GM19468 (cell line): ENCODE data around the gene OR2L13.
"Not testable (repeated sequence)": the region's sequence is repeated elsewhere in the genome, so short reads cannot be mapped to it uniquely, and the experiment has no call there.

Experiments used
- ATAC-seq: cut with Tn5 transposase; IDR thresholded peaks from one replicate; pipeline ENCODE4 v1.9.1; 2021; ENCODE audit warnings: mild to moderate bottlenecking, moderate library complexity, moderate number of reproducible peaks; ENCODE audit not compliant: unreplicated experiment; ENCODE audit errors: extremely low read depth

Gene OR2L13, protein sequence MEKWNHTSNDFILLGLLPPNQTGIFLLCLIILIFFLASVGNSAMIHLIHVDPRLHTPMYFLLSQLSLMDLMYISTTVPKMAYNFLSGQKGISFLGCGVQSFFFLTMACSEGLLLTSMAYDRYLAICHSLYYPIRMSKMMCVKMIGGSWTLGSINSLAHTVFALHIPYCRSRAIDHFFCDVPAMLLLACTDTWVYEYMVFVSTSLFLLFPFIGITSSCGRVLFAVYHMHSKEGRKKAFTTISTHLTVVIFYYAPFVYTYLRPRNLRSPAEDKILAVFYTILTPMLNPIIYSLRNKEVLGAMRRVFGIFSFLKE

DNA sequence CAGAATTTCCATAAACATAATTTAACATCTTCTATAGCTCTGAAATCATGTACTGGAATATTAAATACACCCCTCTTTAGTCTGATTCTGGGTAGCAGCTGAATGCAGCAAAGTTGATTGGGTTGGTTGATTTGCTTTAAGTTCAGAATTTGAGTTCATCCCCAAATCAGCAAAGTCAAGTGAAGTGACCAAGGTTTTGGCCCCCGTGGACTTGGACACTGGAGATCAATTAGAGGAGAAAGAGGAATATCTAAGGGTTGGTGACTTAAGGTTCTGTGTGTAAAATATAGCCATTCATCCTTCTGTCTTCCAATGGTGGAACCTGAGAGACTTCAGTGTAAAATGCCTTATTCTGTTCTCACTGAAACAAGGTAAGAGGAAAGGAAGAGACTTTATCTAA, at the start of gene OR2L13:
TSS of gene OR2L13 (plus strand) at position 301 of the 400 bp plus-strand sequence. CDS start 4,192 bp downstream, outside the sequence.
- no peak for ATAC-seq

DNA sequence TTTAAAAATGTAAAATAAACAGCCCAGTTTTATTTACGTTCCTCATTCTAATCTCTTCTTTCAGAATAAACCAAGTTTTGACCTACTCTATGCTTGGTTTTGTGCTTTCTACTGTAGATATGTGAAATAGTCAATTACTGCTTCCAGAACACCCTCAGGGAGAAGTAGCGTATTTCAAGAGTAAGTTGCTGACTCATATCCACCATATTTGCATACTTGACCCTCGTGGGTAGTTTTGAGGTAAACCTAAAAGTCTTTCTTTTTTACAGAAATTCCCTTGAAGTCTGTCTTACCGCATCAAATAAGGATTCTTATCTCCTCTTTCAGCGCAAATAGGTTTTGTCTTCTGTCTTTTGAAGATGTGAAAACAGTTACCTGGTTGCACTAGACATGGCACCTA, 49.8 kb upstream of the OR2L13 start:
- ATAC-seq = no peak

DNA sequence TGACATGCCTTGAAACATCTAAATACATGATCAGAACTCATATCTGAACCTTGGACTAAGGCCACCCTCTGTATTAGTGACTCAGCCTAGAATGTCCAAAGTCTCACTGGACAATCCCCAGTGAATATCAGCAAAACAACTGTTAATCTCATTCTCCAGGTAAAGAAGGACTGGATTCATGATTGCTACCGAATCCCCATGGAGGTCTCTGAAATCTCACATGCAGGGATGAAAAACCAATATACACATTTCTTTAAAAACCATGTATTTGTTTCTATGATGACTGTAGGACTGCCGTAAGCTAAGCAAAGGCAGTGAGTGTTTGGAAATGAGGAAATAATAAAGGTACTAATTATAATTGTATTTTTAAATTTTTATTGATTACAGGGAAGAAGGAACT, 48.4 kb upstream of the OR2L13 start, which contains the start of gene OR2L3:
TSS of gene OR2L3 (plus strand) at position 301 of the 400 bp plus-strand sequence. CDS start 13,846 bp downstream, outside the sequence.
- ATAC-seq = no peak

DNA sequence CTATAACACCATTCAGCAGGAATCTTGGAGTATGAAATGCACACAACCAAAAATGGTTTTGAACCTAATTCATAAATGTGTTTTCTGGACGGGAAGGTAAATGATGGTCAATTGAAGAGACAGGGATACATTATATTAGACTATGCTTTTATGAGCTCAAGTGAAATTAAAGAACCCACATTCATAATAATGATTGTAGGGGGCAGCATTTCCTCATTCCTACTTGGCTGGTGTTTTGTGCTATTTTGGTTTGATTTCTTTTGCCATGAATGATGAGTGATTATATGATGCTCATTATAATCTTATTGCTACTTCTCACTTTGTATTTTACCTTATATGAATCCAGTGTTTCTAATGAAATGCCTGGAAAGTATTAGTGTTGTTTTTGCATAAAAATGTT, 48.0 kb upstream of the OR2L13 start:
- ATAC-seq = no peak

DNA sequence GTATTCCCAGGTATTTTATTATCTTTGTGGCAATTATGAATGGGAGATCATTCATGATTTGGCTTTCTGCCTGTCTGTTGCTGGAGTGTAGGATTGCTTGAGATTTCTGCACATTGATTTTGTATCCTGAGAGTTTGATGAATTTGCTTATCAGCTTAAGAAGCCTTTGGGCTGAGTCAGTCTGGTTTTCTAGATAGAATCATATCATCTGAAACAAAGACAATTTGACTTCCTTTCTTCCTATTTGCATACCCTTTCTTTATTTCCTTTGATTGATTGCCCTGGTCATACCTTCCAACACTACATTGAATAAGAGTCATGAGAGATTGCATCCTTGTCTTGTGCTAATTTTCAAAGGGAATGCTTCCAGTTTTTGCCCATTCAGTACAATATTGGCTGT, 40.3 kb upstream of the OR2L13 start:
- ATAC-seq = no peak

DNA sequence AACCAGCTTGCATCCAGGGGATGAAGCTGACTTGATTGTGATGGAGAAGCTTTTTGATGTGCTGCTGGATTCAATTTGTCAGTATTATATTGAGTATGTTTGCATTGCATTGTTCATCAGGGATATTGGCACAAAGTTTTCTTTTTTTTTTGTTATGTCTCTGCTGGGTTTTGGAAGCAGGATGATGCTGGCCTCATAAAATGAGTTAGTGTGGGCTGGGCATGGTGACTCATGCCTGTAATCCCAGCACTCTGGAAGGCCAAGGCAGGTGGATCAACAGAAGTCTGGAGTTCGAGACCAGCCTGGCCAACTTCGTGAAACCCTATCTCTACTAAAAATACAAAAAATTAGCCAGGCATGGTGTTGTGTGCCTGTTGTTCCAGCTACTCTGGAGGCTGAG, 39.7 kb upstream of the OR2L13 start:
- no peak for ATAC-seq

DNA sequence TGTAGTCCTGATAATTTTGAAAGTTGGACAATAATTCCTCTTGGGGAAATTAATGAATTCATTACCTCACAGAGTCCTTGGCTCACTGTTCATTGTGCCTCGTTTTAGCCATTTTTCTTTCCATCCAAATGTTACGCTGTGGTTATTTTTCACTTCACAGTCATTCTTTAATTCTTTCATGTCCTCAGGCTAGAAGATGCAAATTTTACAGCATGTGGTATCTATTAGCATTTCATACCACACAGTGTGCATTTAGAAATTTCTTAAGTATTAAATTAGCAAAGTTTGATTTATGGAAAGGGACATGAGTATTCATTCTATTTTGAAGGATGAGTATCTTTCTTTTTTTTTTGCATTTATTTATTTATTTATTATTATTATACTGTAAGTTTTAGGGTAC, 29.9 kb upstream of the OR2L13 start:
- no peak for ATAC-seq

DNA sequence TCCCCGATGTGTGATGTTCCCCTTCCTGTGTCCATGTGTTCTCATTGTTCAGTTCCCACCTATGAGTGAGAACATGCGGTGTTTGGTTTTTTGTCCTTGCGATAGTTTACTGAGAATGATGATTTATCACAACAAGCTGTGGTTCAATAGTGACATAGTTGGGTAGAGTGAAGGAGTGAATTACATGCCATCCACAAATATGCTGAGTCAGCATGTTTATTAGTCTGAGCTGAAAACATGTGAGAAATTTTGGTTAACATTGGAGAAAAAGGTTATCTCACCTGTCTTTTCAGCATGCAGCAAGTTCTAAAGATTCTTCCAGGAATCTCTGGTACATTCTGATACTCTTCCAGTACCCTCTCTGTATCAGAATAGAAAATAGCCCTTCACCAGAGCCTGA, 29.4 kb upstream of the OR2L13 start:
- ATAC-seq = no peak

DNA sequence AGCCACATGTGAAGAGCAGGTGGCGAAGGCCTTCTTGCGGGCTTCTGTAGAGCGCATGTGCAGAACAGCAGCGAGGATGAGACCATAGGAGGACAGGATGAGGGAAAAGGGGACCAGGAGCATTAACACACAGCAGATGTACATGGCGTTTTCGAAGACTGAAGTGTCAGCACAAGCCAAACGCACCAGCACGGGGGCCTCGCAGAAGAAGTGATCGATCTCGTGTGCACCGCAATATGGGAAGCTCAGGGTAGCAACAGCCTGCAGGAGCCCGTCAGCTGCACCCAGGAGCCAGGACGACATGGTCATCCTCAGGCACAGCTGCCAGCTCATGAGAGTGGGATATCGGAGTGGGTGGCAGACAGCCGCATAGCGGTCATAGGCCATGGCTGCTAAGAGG, 11.1 kb upstream of the OR2L13 start:
- ATAC-seq = not testable (repeated sequence)

DNA sequence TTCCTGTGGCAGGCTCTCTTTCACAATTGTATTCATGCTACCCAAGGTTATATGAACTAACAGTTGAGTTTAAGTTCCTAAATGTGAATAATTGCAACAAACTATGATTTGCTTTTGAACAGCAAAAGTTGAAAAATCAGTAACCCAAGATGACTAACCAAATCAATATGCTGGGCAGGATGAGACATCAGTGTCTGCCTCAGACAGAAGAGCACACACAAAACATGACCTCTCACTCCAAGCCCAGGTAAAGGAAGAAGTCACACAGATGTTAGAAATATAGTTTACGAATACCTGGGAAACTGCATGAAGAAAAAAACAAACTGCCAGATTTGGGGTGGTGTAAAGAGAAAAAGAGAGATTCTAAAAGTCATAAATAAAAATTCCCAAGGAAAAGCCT, 3.5 kb downstream of the OR2L13 start:
- no peak for ATAC-seq

DNA sequence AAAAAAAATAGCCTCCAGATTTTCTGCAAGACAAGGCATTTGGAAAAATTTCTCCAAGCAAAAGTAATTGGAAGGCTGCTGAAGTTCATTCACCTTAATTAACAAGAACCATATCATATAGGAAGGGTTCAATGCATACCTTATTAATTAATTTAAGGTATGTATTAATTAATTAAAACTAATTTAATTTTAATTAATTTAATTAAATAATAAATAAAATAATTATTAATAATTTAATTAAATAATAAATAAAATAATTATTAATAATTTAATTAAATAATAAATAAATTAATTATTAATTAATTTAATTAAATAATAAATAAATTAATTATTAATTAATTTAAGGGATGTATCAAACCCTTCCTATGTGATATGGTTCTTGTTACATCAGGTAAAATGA, 7.9 kb downstream of the OR2L13 start:
- ATAC-seq = no peak

DNA sequence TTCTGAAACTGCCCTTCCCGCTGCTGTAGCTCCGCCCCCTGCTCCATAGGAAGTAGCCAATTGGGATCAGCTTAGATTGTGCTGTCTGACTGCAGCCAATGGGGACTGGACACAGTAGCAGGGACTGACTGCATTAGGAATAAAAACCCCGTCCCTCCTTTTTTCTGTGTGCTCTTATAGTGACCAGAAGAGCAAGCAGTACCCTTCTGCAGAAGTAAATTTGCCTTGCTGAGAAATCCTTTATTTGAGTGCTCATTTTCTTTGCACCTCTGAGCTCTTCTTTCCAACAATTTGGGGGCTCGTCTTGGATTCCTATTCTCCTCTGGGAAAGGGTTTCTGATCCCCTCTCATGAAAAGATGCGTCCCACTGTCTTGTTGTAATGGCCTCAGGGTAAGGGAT, 16.2 kb downstream of the OR2L13 start:
- ATAC-seq = no peak

DNA sequence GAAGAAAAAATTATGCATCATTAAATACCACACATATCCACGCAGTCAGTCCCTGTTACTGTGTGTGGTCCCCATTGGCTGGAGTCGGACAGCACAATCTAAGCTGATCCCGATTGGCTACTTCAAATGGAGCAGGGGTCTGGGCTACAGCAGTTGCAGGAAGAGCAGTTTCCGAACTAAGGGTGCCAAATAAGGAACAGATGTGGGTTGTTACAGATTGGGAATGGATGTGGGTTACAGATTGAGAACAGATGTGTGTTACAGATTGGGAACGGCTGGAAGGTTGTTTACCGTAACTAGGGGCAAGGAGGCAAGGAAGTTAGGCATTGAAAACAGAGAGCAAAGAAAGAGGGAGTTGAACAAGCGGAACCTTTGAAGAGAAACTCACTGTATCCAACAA, 19.9 kb downstream of the OR2L13 start:
- no peak for ATAC-seq

DNA sequence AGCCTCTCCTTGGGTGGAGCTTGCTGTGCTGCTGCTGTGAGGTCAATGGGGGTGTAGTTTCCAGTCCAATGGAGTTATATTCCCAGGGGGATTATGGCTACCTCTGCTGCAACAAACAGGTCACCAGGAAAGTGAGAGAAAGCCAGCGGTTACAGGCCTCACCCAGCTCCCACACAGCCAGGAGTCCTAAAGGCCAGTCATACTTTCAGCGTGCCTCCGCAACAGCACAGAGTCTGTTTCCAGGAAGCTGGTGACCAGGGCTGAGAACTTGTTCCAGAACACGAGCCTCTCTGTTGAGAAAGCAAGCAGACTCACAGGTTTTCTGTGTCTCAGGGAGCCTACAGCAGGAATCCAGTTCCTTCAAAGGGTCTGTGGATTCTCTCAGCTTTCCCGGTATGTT, 32.7 kb downstream of the OR2L13 start:
- ATAC-seq = no peak

DNA sequence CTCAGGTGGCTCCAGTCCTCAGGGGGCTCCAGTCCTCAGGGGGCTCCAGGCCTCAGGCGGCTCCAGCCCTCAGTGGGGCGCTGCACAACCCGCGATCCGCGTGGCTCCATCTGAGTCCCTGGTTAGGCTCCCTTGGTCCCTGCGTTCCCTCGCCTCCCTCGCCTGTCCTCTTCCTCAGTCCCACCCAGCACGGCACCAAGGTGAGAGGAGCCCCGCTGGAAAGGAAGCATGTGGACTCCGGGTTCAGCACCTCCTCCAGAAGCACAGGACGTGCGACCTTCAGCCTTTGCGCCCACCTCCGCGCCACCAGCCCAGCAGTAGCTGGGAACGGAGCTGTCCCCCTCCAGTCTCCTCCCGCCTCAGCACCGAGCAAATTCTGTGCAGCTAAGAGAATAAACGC, 41.8 kb downstream of the OR2L13 start:
- ATAC-seq = no peak

DNA sequence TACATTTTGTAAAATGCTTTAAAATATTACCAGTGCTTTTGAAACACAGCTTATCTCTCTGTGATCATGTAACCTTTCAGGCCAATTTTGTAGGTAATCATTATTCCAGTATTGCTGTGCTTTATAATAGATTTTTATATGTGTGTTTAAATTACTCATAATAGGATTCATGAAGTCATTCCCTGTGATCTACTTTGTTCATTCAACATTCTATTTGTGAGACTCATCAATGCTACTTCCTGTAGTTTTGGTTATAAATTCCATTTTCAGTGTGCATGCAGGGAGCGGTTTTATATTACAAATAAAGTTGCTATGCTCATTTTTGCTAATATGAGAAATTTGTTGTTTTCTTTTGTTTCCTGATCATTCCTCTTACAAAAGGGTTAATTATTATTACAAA, 45.9 kb downstream of the OR2L13 start:
- no peak for ATAC-seq

DNA sequence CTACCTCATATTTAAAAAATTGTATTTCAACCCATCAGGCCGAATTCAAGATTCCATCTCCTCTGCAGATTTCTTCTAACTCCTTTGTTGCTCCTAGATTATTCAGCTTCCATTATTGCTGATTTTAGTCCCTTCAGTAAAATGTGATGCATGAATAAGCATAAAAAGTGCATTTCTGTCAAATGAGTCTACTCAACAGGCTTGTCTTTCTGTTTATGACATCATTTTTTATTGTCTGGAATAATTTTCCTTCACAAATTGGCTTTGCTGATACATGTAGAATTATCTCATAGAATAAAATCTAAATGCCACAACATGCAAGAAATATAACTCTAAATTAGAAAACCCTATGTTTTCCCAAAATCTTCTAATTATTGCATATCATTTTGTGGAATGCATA, 48.3 kb downstream of the OR2L13 start:
- ATAC-seq = no peak

DNA sequence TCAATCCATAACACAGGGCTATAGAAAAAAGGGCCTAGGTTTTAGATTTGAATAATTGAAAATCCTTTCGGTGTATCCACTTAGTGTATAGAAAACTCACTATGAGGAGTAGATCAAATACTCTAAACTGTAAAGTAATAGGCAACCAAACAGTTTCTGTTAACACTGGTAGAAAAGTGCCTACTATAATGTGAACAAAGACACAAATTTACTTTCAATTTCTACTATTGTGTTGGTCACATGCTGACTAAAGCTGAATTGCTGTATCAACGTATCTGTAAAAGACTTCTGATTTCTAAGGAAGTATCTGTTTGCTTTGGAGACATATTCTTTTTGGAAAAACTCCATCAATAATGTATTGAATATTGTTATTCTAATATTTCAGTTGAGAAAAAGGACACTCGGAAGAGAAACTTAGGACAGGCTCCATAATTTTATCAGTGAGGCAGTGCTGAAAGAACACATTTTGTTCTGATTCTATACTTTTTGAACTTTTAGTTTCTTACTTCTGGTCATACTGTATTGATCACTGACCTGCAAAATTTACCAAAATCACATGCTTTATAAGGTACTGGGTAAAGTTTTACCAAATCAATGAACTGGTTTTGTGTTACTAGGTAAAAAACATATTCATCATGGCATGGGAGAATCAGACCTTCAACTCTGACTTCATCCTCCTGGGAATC, 49.7 kb downstream of the OR2L13 start, which contains the start of gene OR2M5:
TSS of gene OR2M5 (plus strand) at position 636 of the 686 bp plus-strand sequence. CDS start at position 636, 0 bp downstream.
- no peak for ATAC-seq
